ENCODE data around the gene ACOD1. TPM values are rescaled to one million over a fixed set of nuclear protein-coding genes. Genes with fewer than 3 reads are reported as not detected.

The ACOD1 gene
- total RNA-seq, 1 donor from 2014 or later = not detected

DNA sequence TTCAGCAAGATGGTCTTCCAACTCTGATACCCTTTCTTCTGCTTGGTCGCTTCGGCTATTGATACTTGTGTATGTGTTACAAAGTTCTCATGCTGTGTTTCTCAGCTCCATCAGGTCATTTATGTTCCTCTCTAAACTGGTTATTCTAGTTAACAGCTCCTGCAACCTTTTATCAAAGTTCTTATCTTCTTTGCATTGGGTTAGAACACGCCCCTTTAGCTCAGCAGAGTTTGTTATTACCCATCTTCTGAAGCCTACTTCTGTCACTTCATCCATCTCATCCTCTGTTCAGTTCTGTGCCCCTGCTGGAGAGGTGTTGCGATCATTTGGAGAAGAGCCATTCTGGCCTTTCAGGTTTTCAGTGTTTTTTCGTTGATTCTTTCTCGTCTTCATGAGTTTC lies 18.7 kb downstream of the ACOD1 start:
- Histone ChIP-seq H3K36me3 (no peaks in the 10 kb centered on the region), H3K4me3 (no peak overlapping the region), H3K4me1 (peaks cover 10% of the 10 kb centered on the region), H3K27ac (no peak overlapping the region), H3K9me3 (no peaks in the 10 kb centered on the region), H3K27me3 (no peaks in the 10 kb centered on the region)
- DNase-seq (ENCODE audit: extremely low spot score in 2 of 2) = no peak
- no peak for TF ChIP-seq POLR2A (IDR thresholded peaks at IDR 0.05)
- TF ChIP-seq POLR2AphosphoS5 (IDR thresholded peaks at IDR 0.05; ENCODE audit: insufficient read depth in 1 of 2, low read depth in 1 of 2) = no peak
- intact Hi-C loops (cut with DNase I) = no loop called here

DNA sequence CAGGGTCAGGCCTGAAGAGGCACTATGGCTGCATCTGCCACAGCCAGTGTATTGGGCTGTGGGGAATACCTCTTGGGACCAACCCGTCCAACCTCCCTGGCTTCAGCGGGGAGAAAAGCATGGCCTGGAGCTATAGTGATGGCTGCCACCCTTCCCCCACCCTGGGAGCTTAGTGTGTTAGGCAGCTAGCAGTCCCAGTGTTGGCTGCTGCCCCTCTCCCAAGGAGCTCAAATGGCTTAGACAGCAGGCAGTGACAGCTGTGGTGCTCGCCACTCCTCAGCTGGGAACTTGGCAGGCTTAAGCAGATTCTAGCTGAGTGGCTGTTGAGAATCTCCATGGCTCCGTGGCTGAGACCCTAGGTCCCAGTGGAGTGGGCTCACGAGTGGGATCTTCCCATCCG lies 19.7 kb downstream of the ACOD1 start:
- Histone ChIP-seq H3K27me3 (no peaks in the 10 kb centered on the region), H3K27ac (no peak overlapping the region), H3K36me3 (no peaks in the 10 kb centered on the region), H3K4me3 (no peak overlapping the region), H3K9me3 (no peaks in the 10 kb centered on the region), H3K4me1 (peaks cover 10% of the 10 kb centered on the region)
- no peak for DNase-seq (ENCODE audit: extremely low spot score in 2 of 2)
- TF ChIP-seq POLR2AphosphoS5 (IDR thresholded peaks at IDR 0.05; ENCODE audit: insufficient read depth in 1 of 2, low read depth in 1 of 2) = no peak
- TF ChIP-seq, protein P1, sequence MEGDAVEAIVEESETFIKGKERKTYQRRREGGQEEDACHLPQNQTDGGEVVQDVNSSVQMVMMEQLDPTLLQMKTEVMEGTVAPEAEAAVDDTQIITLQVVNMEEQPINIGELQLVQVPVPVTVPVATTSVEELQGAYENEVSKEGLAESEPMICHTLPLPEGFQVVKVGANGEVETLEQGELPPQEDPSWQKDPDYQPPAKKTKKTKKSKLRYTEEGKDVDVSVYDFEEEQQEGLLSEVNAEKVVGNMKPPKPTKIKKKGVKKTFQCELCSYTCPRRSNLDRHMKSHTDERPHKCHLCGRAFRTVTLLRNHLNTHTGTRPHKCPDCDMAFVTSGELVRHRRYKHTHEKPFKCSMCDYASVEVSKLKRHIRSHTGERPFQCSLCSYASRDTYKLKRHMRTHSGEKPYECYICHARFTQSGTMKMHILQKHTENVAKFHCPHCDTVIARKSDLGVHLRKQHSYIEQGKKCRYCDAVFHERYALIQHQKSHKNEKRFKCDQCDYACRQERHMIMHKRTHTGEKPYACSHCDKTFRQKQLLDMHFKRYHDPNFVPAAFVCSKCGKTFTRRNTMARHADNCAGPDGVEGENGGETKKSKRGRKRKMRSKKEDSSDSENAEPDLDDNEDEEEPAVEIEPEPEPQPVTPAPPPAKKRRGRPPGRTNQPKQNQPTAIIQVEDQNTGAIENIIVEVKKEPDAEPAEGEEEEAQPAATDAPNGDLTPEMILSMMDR (IDR thresholded peaks at IDR 0.05) = no peak
- no peak for TF ChIP-seq POLR2A (IDR thresholded peaks at IDR 0.05)
- intact Hi-C loops (cut with DNase I) = no loop called here

DNA sequence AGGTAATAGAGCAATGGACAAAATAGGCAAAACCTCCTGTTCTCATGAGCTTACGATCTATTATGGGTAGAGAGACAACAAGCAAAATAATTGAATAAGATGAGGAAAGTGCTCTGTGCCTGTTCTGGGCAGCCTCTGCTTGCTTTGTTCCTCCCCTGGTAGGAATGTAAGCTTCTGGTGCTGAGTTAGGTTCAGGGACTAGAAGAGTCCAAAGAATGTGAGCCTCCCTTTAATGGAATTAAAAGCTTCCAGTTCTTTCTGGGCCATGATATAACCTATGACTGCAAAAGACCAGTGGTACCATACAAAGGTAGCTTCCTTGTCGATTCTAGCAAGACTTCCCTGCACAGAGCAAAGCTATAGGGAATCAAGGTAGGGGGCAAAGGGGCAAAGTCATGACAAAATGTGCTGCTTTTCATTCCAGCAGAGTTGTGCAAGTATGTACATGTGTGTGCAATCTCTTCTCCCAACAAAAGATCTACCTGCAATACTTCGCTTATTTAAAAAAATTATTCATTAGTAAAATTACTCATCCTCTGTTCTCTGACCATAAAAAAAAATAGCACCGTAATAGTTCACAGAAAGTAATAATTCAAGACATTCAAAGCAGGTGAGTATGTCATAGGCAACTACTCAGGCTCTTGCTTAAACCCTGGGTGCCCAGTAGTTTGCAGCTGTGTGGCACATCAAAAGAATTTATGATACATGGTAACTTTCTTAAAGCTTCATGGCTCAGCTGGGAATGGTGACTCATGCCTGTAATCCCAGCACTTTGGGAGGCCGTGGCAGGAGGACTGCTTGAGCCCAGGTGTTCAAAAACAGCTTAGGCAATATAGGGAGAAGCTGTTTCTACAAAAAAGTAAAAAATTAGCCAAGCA lies 21.4 kb downstream of the ACOD1 start:
- Histone ChIP-seq H3K27me3 (no peaks in the 10 kb centered on the region), H3K36me3 (no peaks in the 10 kb centered on the region), H3K27ac (no peak overlapping the region), H3K9me3 (no peaks in the 10 kb centered on the region), H3K4me3 (no peak overlapping the region), H3K4me1 (peaks cover 10% of the 10 kb centered on the region)
- TF ChIP-seq POLR2A (IDR thresholded peaks at IDR 0.05) (no peak), POLR2AphosphoS5 (IDR thresholded peaks at IDR 0.05; ENCODE audit: insufficient read depth in 1 of 2, low read depth in 1 of 2) (no peak)
- TF ChIP-seq, protein P1 (IDR thresholded peaks at IDR 0.05) = no peak
- DNase-seq (ENCODE audit: extremely low spot score in 2 of 2) = no peak
- intact Hi-C loops (cut with DNase I) = no loop called here

DNA sequence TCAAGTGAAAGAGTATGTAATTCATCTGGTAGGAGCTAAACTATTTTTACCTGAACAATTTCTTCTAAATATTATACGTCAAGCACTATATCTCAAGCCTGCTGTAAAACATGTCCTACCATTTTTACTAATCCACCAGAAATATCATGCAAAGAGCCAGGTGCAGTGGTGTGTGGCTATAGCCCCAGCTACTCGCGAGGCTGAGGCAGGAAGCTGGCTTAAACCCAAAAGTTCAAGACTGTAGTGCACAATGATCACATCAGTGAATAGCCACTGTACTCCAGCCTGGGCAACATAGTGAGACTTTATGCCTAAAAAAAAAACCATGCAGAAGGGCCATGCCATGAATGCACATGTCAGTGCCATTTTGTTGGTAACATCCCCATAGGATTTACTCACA lies 22.9 kb downstream of the ACOD1 start:
- Histone ChIP-seq H3K4me3 (no peak overlapping the region), H3K36me3 (no peaks in the 10 kb centered on the region), H3K27me3 (no peaks in the 10 kb centered on the region), H3K27ac (no peak overlapping the region), H3K4me1 (peaks cover 11% of the 10 kb centered on the region), H3K9me3 (no peaks in the 10 kb centered on the region)
- intact Hi-C loops (cut with DNase I) = no loop called here
- TF ChIP-seq POLR2A (IDR thresholded peaks at IDR 0.05) (no peak), POLR2AphosphoS5 (IDR thresholded peaks at IDR 0.05; ENCODE audit: insufficient read depth in 1 of 2, low read depth in 1 of 2) (no peak)
- TF ChIP-seq, protein P1 (IDR thresholded peaks at IDR 0.05) = no peak
- DNase-seq (ENCODE audit: extremely low spot score in 2 of 2) = no peak

DNA sequence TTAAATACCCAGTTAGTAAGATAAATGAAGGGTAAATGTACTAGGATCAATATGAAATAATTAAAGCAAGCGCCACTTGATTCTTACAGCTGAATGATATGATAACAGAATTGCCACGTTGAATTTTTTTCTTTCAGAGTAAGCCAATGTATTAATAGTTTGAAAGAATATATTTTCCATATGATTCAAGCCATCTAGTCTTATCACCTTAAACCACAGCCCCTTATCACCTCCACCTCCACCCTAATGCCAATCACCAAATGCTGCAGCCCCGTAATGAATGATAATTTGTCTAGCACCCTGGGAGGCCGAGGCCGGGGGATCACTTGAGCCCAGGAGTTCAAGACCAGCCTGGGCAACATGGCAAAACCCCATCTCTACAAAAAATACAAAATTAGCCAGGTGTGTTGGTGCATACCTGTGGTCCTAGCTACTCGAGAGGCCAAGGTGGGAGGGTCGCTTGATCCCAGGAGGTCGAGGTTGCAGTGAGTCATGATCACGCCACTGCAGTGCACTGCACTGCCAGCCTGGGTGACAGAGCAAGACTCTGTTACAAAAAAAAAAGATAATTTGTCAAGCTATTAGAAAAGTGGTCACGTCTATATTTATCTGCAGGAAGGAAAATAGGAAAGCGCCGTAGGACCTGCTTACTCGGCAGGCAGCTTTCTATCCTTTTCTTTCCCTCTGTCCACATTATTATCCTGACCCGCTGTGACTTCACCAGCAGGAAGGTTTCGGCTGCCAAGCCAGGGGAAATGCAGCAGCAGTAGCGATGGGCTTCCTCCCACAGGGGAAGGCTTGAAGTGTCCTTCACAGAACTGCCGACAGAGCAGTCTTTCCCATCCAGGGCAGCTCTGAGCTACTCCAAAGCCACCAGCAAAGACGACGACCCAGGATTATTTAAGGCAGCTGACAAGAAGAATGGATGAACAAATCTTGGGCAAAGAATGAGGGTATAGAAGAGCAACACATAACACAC lies 23.8 kb downstream of the ACOD1 start:
- H3K36me3 ChIP-seq = no peaks in the 10 kb centered on the region
- TF ChIP-seq, protein P1 (IDR thresholded peaks at IDR 0.05) = no peak
- TF ChIP-seq POLR2A (IDR thresholded peaks at IDR 0.05) (no peak), POLR2AphosphoS5 (IDR thresholded peaks at IDR 0.05; ENCODE audit: insufficient read depth in 1 of 2, low read depth in 1 of 2) (no peak)
- intact Hi-C loops (cut with DNase I) = no loop called here
- no peak overlapping the region for H3K4me3 ChIP-seq
- H3K27ac ChIP-seq = no peak overlapping the region
- peaks cover 13% of the 10 kb centered on the region for H3K4me1 ChIP-seq
- DNase-seq (ENCODE audit: extremely low spot score in 2 of 2) = no peak
- H3K27me3 ChIP-seq = no peaks in the 10 kb centered on the region
- no peaks in the 10 kb centered on the region for H3K9me3 ChIP-seq
